ENCODE data around the gene MTMR1. TPM values are rescaled to one million over a fixed set of nuclear protein-coding genes. Genes with fewer than 3 reads are reported as not detected.
A peak's percentile ranks its signal among the peaks of the same experiment; 100 is the strongest.

Gene MTMR1
- total RNA-seq, 1 experiment from 2014 or later = 36.1 TPM

DNA sequence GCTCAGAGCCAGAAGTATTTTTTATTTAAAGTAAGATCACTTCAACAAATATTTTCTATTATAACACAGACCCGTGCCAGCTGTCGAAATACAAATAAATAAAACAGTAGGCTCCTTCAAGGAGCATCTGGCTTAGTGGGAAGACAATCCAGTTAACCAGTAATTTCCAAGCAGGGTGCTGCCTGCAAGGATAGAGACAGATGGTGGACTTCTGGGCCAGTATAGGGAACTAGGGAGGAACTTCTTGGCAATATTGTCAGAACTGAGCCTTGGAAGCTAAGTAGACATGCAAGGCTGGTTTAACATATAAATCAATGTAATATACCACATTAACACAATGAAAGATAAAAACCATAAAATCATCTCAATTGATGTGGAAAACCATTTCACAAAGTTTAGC, 17.0 kb upstream of the MTMR1 start:
- POLR2A ChIA-PET = no interaction called here
- no peak overlapping the region for H3K4me3 ChIP-seq (ENCODE audit: low read depth in 2 of 2, low read length in 2 of 2)
- BruUV-seq (replicated peaks) = no TSS peak
- CTCF ChIA-PET = no interaction called here
- no peaks in the 10 kb centered on the region for H3K36me3 ChIP-seq (ENCODE audit: control insufficient read depth, insufficient read depth, low read length)
- ATAC-seq (no peak), DNase-seq (ENCODE audit: low read depth, low spot score) (no peak)
- no peaks in the 10 kb centered on the region for H3K27me3 ChIP-seq (ENCODE audit: control insufficient read depth, insufficient read depth, low read length)
- in situ Hi-C loops (cut with HindIII; ENCODE audit: low pct_unique_long_range_greater_than_20kb, low sequenced_read_pairs) (no loop called here), intact Hi-C loops (cut with micrococcal nuclease; ENCODE audit: unreplicated experiment) (no loop called here)
- H3K27ac ChIP-seq (ENCODE audit: low read length) = no peak overlapping the region
- no peaks in the 10 kb centered on the region for H3K9me3 ChIP-seq (ENCODE audit: control insufficient read depth, insufficient read depth, low read depth, low read length)
- no peak for TF ChIP-seq POLR2AphosphoS5 (IDR thresholded peaks at IDR 0.05; ENCODE audit: low read depth, low read length)
- TF ChIP-seq, protein P1, sequence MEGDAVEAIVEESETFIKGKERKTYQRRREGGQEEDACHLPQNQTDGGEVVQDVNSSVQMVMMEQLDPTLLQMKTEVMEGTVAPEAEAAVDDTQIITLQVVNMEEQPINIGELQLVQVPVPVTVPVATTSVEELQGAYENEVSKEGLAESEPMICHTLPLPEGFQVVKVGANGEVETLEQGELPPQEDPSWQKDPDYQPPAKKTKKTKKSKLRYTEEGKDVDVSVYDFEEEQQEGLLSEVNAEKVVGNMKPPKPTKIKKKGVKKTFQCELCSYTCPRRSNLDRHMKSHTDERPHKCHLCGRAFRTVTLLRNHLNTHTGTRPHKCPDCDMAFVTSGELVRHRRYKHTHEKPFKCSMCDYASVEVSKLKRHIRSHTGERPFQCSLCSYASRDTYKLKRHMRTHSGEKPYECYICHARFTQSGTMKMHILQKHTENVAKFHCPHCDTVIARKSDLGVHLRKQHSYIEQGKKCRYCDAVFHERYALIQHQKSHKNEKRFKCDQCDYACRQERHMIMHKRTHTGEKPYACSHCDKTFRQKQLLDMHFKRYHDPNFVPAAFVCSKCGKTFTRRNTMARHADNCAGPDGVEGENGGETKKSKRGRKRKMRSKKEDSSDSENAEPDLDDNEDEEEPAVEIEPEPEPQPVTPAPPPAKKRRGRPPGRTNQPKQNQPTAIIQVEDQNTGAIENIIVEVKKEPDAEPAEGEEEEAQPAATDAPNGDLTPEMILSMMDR (IDR thresholded peaks at IDR 0.05) = no peak
- no peak for TF ChIP-seq REST (IDR thresholded peaks at IDR 0.05; ENCODE audit: insufficient read depth in 1 of 2, low read depth in 2 of 2, low read length in 1 of 2)
- TF ChIP-seq TCF7L2 (IDR thresholded peaks at IDR 0.05; ENCODE audit: low read depth, low read length) = no peak
- TF ChIP-seq SIN3A (IDR thresholded peaks at IDR 0.05; ENCODE audit: borderline replicate concordance, insufficient read depth, low read depth, low read length) = no peak
- no peaks in the 10 kb centered on the region for H3K4me1 ChIP-seq (ENCODE audit: control insufficient read depth, insufficient read depth, low read length)

GRCh38 chrX:150680974-150681373, 12.2 kb upstream of the MTMR1 start:
- no peaks in the 10 kb centered on the region for H3K4me1 ChIP-seq (ENCODE audit: control insufficient read depth, insufficient read depth, low read length)
- ChIA-PET CTCF (no interaction called here), POLR2A (no interaction called here)
- no peaks in the 10 kb centered on the region for H3K36me3 ChIP-seq (ENCODE audit: control insufficient read depth, insufficient read depth, low read length)
- in situ Hi-C loops (cut with HindIII; ENCODE audit: low pct_unique_long_range_greater_than_20kb, low sequenced_read_pairs) = no loop called here
- peak; percentile 89 for ATAC-seq
- TF ChIP-seq REST (IDR thresholded peaks at IDR 0.05; ENCODE audit: insufficient read depth in 1 of 2, low read depth in 2 of 2, low read length in 1 of 2) (no peak), TCF7L2 (IDR thresholded peaks at IDR 0.05; ENCODE audit: low read depth, low read length) (no peak), POLR2AphosphoS5 (IDR thresholded peaks at IDR 0.05; ENCODE audit: low read depth, low read length) (no peak), SIN3A (IDR thresholded peaks at IDR 0.05; ENCODE audit: borderline replicate concordance, insufficient read depth, low read depth, low read length) (no peak)
- TF ChIP-seq, protein P1 (IDR thresholded peaks at IDR 0.05) = peak; percentile 81
- intact Hi-C loops (cut with micrococcal nuclease; ENCODE audit: unreplicated experiment) = loop anchor here (10.0 kb wide), 1 partner anchor 316 kb away; the partner anchor contains the start of gene MAMLD1
- no peaks in the 10 kb centered on the region for H3K9me3 ChIP-seq (ENCODE audit: control insufficient read depth, insufficient read depth, low read depth, low read length)
- no peak for DNase-seq (ENCODE audit: low read depth, low spot score)
- no peak overlapping the region for H3K4me3 ChIP-seq (ENCODE audit: low read depth in 2 of 2, low read length in 2 of 2)
- no TSS peak for BruUV-seq (replicated peaks)
- H3K27ac ChIP-seq (ENCODE audit: low read length) = no peak overlapping the region
- H3K27me3 ChIP-seq (ENCODE audit: control insufficient read depth, insufficient read depth, low read length) = no peaks in the 10 kb centered on the region
